Naive thymus-derived CD4-positive, alpha-beta T cell (primary cell): ENCODE measurements around the gene GRK2. TPM values are rescaled to one million over a fixed set of nuclear protein-coding genes. Genes with fewer than 3 reads are reported as not detected.

Experiments
- ATAC-seq: fragments of 150-1000 bp; cut with Tn5 transposase; 2 replicates; pipeline ENCODE4 v1.10.0; 2021; ENCODE audit warnings: mild to moderate bottlenecking, moderate library complexity
- CTCF ChIA-PET: fragments of 350-600 bp; sonication (Branson Sonifier 250); formaldehyde crosslinking; loops from one replicate; lab custom pipeline; 2021; ENCODE audit warnings: antibody characterized with exemption; lab: Charles Lee
- POLR2A ChIA-PET: fragments of 350-600 bp; sonication (Branson Sonifier 250); formaldehyde crosslinking; loops from one replicate; lab custom pipeline; 2021; ENCODE audit warnings: antibody characterized with exemption, inconsistent platforms; lab: Charles Lee
- DNase-seq, 9 donors: peaks; one replicate each; pipeline versions ENCODE4 v3.0.0 to v3.0.0-alpha.2; 2020 to 2022; ENCODE audit warnings: mixed read lengths in 1 of 9
- H3K27ac ChIP-seq: one replicate; pipeline ENCODE4 v1.7.0; 2013; ENCODE audit warnings: mild to moderate bottlenecking, low read depth, low read length, moderate library complexity
- H3K27me3 ChIP-seq, 2 donors: one replicate each; pipeline ENCODE4 v1.7.0; 2013; ENCODE audit warnings: low read length in 2 of 2, mild to moderate bottlenecking in 2 of 2, moderate library complexity in 2 of 2; ENCODE audit not compliant: control insufficient read depth in 2 of 2, insufficient read depth in 2 of 2
- H3K36me3 ChIP-seq, 3 experiments: 1 replicate in 2 of 3; 2 replicates in 1 of 3; pipeline ENCODE4 v1.7.0; 2013; ENCODE audit warnings: low read length in 3 of 3, mild to moderate bottlenecking in 3 of 3, moderate library complexity in 1 of 3; ENCODE audit not compliant: insufficient read depth in 3 of 3, control insufficient read depth in 2 of 3
- H3K4me1 ChIP-seq, 2 donors: one replicate each; pipeline ENCODE4 v1.7.0; 2013; ENCODE audit warnings: low read length in 2 of 2, mild to moderate bottlenecking in 2 of 2, moderate library complexity in 1 of 2; ENCODE audit not compliant: control insufficient read depth in 2 of 2, insufficient read depth in 2 of 2
- H3K4me3 ChIP-seq: 2 replicates; pipeline ENCODE4 v1.7.0; 2013; ENCODE audit warnings: mild to moderate bottlenecking, low read length
- H3K9me3 ChIP-seq, 3 experiments: 1 replicate in 2 of 3; 2 replicates in 1 of 3; pipeline ENCODE4 v1.7.0; 2013; ENCODE audit warnings: low read length in 3 of 3; ENCODE audit not compliant: control insufficient read depth in 2 of 3
- H3K27ac Mint-ChIP-seq, 9 donors: one replicate each; pipeline ENCODE4 v1.8.0; 2020 to 2022; ENCODE audit warnings: mixed read lengths in 9 of 9, mild to moderate bottlenecking in 8 of 9, moderate library complexity in 5 of 9, inconsistent platforms in 2 of 9
- H3K27me3 Mint-ChIP-seq, 5 donors: one replicate each; pipeline ENCODE4 v1.8.0; 2021 to 2022; ENCODE audit warnings: mixed read lengths in 5 of 5, mild to moderate bottlenecking in 1 of 5
- H3K36me3 Mint-ChIP-seq, 5 donors: one replicate each; pipeline ENCODE4 v1.8.0; 2020 to 2022; ENCODE audit warnings: mixed read lengths in 5 of 5, mild to moderate bottlenecking in 3 of 5, inconsistent platforms in 1 of 5
- H3K4me1 Mint-ChIP-seq, 7 donors: one replicate each; pipeline ENCODE4 v1.8.0; 2020 to 2022; ENCODE audit warnings: mixed read lengths in 7 of 7, mild to moderate bottlenecking in 3 of 7, inconsistent platforms in 1 of 7
- H3K4me3 Mint-ChIP-seq, 10 donors: one replicate each; pipeline ENCODE4 v1.8.0; 2020 to 2022; ENCODE audit warnings: mild to moderate bottlenecking in 10 of 10, mixed read lengths in 10 of 10, moderate library complexity in 6 of 10, inconsistent platforms in 2 of 10
- H3K9me3 Mint-ChIP-seq, 11 donors: one replicate each; pipeline ENCODE4 v1.8.0; 2020 to 2022; ENCODE audit warnings: mixed read lengths in 11 of 11, mild to moderate bottlenecking in 4 of 11, inconsistent platforms in 1 of 11, moderate library complexity in 1 of 11
- intact Hi-C, 2 donors: fragments of 100-400 bp; cut with micrococcal nuclease; formaldehyde crosslinking; loops; one replicate each; pipeline ENCODE4 v1.15.1; 2023
- polyA plus RNA-seq, 2 donors: library from polyadenylated mRNA; unstranded; fragments of 300-500 nt; fragmentation: Illumina TruSeq; gene quantifications; one replicate each; pipeline ENCODE4 v1.2.3, GENCODE V29; 2021
- total RNA-seq, 6 experiments: library from RNA in 5 of 6; stranded (reverse) in 5 of 6; gene quantifications; 1 replicate in 5 of 6; 2 replicates in 1 of 6; pipeline ENCODE4 v1.2.3 and lab custom pipeline; 2021 to 2026

Gene GRK2
- total and polyA plus RNA-seq, 7 experiments from 2014 or later: 18.5 to 399 (median 310) TPM

DNA sequence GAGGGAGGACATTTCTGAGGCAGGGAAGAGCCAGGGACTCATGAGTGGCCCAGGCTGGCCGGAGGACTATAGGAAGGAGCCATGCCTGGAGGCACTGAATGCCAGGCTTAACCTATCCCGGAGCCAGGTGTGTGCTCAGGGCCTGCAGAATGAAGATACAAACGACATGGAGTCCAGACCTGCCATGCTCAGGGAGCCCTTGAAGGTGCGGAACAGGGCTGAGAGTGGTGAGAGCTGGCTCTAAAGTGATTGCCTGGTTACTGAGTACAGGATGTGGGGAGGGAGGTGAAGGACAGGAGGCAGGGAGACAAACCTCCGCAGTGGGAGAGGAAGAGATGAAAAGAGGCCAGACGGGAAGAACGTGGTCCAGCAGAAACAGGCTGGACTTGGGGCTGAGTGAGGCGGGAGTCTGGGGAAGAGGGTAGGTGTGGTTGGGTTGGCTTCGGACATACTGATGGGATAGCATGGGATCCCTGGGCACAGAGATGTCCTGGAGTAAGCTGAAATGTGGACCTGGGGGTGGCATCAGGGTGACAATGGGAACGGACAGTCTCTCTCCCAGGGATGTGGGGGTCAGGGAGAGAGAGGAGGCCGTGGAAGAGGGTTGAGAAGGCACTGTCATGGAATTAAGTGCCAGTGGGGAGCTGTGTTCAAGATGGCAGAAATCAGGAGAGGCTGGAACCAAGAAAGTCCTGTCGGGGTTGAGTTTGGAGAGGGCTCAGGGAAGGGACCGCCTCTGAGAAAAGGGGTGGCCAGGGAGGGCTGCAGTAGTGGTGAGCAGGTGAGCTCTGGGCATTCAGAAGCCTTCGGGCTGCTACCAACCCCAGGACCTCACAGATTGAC lies 21.3 kb downstream of the GRK2 start:
- intact Hi-C loops: loop anchor here (1.0 to 5.0 kb wide), 8 partner anchors 10 to 221 kb away; partner anchors contain the start of genes CDK2AP2 (in 1 of the 2), GRK2 (in 1 of the 2) and POLD4 (in 1 of the 2)
- no peaks in the 10 kb centered on the region for H3K27me3 ChIP-seq
- Mint-ChIP-seq H3K4me3 (peak overlapping the region; percentile 76 to 98 (median 85)), H3K4me1 (peaks cover 21 to 74% (median 51%) of the 10 kb centered on the region in 7 donors), H3K27ac (peak overlapping the region; percentile 95 to 99 (median 97)), H3K36me3 (peaks cover 0 to 31% (median 8%) of the 10 kb centered on the region in 5 donors), H3K27me3 (peaks cover 0 to 2% (median 0%) of the 10 kb centered on the region in 5 donors), H3K9me3 (peaks cover 0 to 4% (median 0%) of the 10 kb centered on the region in 11 donors)
- peaks cover 19 to 59% (median 20%) of the 10 kb centered on the region in 3 experiments for H3K36me3 ChIP-seq
- H3K4me1 ChIP-seq: peaks cover 49 to 51% of the 10 kb centered on the region in 2 donors
- peak overlapping the region; percentile 81 for H3K27ac ChIP-seq
- peak overlapping the region; percentile 95 for H3K4me3 ChIP-seq
- ChIA-PET CTCF (interaction anchor here (0.9 to 3.9 kb wide), 10 partner anchors 8 to 65 kb away, joined by 3 to 24 read pairs (median 6); partner anchors contain the start of genes POLD4 and SSH3), POLR2A (interaction anchor here (0.6 to 21.3 kb wide), 15 partner anchors 9 to 1789 kb away, joined by 3 to 729 read pairs (median 9); partner anchors contain the start of genes GRK2, MALAT1, POLD4 and PTPRCAP)
- no peak for ATAC-seq
- DNase-seq: peak in 4 of 9 donors; percentile 55 to 60 (median 58)
- H3K9me3 ChIP-seq: no peaks in the 10 kb centered on the region

DNA sequence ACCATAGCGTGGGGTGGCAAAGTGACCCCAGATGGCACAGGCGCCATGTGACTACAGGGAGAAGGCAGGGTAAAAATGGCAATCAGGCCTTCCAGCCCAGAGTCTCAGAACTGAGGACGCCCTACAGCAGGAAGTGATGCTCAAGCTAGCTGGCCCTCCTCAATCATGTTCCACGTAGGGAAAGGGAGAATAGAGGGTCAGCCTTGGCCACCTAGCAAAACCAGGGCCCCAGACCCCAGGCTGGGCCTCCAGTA lies 21.9 kb downstream of the GRK2 start:
- intact Hi-C loops: loop anchor here (1.0 to 5.0 kb wide), 8 partner anchors 11 to 221 kb away; partner anchors contain the start of genes CDK2AP2 (in 1 of the 2), GRK2 (in 1 of the 2) and POLD4 (in 1 of the 2)
- peaks cover 13 to 54% (median 15%) of the 10 kb centered on the region in 3 experiments for H3K36me3 ChIP-seq
- H3K27ac ChIP-seq: peak overlapping the region; percentile 81
- DNase-seq (no peak), ATAC-seq (no peak)
- ChIA-PET POLR2A (interaction anchor here (0.6 to 21.3 kb wide), 16 partner anchors 9 to 1790 kb away, joined by 3 to 729 read pairs (median 8); partner anchors contain the start of genes GRK2, MALAT1, POLD4 and PPP1CA), CTCF (interaction anchor here (0.9 to 3.9 kb wide), 9 partner anchors 9 to 65 kb away, joined by 3 to 24 read pairs (median 7); partner anchors contain the start of genes POLD4 and SSH3)
- H3K9me3 ChIP-seq: no peaks in the 10 kb centered on the region
- peak overlapping the region; percentile 95 to 99 (median 97) for H3K27ac Mint-ChIP-seq
- H3K4me3 Mint-ChIP-seq: peak overlapping the region; percentile 76 to 98 (median 85)
- peaks cover 54 to 57% of the 10 kb centered on the region in 2 donors for H3K4me1 ChIP-seq
- H3K9me3 Mint-ChIP-seq: peaks cover 0 to 4% (median 0%) of the 10 kb centered on the region in 11 donors
- H3K4me1 Mint-ChIP-seq: peaks cover 27 to 74% (median 54%) of the 10 kb centered on the region in 7 donors
- H3K27me3 Mint-ChIP-seq: peaks cover 0 to 2% (median 0%) of the 10 kb centered on the region in 5 donors
- peak overlapping the region; percentile 95 for H3K4me3 ChIP-seq
- peaks cover 0 to 35% (median 14%) of the 10 kb centered on the region in 5 donors for H3K36me3 Mint-ChIP-seq
- no peaks in the 10 kb centered on the region for H3K27me3 ChIP-seq

DNA sequence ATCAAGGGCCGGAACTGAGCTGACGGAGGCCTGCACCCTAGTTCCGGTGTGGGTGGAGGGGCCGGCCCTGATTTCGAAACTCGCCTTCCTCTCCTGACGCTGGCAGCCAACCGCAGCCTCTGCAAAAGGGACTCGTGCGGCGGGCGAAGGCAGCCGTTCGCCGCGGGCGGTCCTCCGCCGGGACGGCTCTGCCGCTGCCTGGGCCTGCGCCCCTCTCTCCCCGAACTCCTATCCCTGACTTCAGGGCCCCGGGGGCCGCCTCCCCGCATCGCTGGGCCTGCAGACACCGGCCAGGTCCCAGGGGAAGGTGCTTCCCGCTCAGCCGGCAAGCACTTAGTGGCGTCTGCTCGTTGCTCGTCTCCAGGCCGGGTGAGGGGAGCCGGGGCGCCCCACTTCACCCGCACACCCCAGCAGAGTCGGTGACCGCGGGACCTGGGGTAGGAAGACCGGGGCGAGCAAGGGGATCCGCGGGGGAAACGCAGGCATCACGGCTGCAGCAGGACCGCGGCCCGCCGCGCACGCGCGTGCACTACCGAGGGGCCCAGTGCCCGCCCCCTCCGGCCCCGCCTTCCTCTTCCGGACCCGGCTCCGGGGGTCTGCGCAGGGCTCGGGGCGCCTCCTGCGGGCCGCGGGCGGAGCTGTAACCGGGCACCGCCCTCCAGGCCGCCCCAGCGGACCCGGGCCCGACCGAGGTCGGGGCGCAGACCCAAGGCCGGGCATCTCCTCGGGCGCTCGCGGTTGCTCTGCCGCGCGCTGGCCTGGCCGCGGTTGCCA lies 22.4 kb downstream of the GRK2 start:
- H3K9me3 ChIP-seq: no peaks in the 10 kb centered on the region
- H3K36me3 ChIP-seq: peaks cover 8 to 49% (median 9%) of the 10 kb centered on the region in 3 experiments
- peaks cover 54 to 60% of the 10 kb centered on the region in 2 donors for H3K4me1 ChIP-seq
- H3K4me3 Mint-ChIP-seq: peak overlapping the region; percentile 76 to 98 (median 85)
- peaks cover 29 to 73% (median 57%) of the 10 kb centered on the region in 7 donors for H3K4me1 Mint-ChIP-seq
- H3K27ac ChIP-seq: peak overlapping the region; percentile 81
- H3K9me3 Mint-ChIP-seq: peaks cover 0 to 4% (median 0%) of the 10 kb centered on the region in 11 donors
- peaks cover 0 to 2% (median 0%) of the 10 kb centered on the region in 5 donors for H3K27me3 Mint-ChIP-seq
- intact Hi-C loops: loop anchor here (1.0 to 5.0 kb wide), 9 partner anchors 11 to 220 kb away; partner anchors contain the start of genes CDK2AP2 (in 1 of the 2), GRK2 (in 1 of the 2), POLD4 (in 1 of the 2) and SSH3 (in 1 of the 2)
- DNase-seq (peak; percentile 84 to 94 (median 91)), ATAC-seq (peak; percentile 82)
- peaks cover 0 to 37% (median 15%) of the 10 kb centered on the region in 5 donors for H3K36me3 Mint-ChIP-seq
- CTCF ChIA-PET: interaction anchor here (0.9 to 3.9 kb wide), 11 partner anchors 9 to 64 kb away, joined by 3 to 24 read pairs (median 7); partner anchors contain the start of genes POLD4 and SSH3
- POLR2A ChIA-PET: interaction anchor here (0.6 to 21.3 kb wide), 18 partner anchors 8 to 1790 kb away, joined by 3 to 729 read pairs (median 7); partner anchors contain the start of genes GRK2, MALAT1, POLD4 and PPP1CA
- H3K4me3 ChIP-seq: peak overlapping the region; percentile 95
- H3K27me3 ChIP-seq: no peaks in the 10 kb centered on the region
- H3K27ac Mint-ChIP-seq: peak overlapping the region; percentile 95 to 99 (median 97)

DNA sequence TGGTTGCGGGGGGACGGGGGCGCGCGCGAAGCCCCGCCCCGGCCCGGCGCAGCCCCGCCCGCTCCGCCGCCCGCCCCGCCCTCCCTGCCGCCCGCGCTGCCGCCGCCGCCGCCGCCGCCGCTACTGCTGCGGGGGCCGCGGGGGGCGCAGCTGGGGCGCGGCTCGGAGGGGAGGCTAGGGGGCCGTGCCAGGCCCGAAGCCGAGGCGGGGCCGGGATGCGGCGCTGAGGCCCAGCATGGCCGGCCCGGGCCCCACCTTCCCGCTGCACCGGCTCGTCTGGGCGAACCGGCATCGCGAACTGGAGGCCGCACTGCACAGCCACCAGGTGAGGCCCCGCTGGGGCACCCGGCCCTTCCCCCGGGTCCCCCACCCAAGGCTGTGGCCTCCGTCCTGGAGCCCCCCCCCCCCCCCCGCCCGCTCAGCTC lies 23.0 kb downstream of the GRK2 start, which contains the start of gene ANKRD13D:
TSS of gene ANKRD13D (plus strand) at position 78 of the 425 bp plus-strand sequence. CDS start at position 236, 158 bp downstream.
- H3K4me1 Mint-ChIP-seq: peaks cover 29 to 72% (median 58%) of the 10 kb centered on the region in 7 donors
- Histone ChIP-seq H3K27ac (peak within 1 kb of the TSS; percentile 81), H3K9me3 (no peaks in the 10 kb centered on the region), H3K36me3 (peaks cover 2 to 48% (median 4%) of the 10 kb centered on the region in 3 experiments), H3K4me3 (peak within 1 kb of the TSS; percentile 95), H3K4me1 (peaks cover 54 to 60% of the 10 kb centered on the region in 2 donors), H3K27me3 (no peaks in the 10 kb centered on the region)
- peak; percentile 65 for ATAC-seq
- POLR2A ChIA-PET: interaction anchor here (1.0 to 21.3 kb wide), 11 partner anchors 14 to 112 kb away, joined by 3 to 729 read pairs (median 14); partner anchors contain the start of genes GRK2, POLD4, PPP1CA and SSH3
- peak in 1 of 9 donors; percentile 45 for DNase-seq
- intact Hi-C loops: loop anchor here (1.0 to 5.0 kb wide), 4 partner anchors 14 to 220 kb away; partner anchors contain the start of genes CDK2AP2 (in 1 of the 2), GRK2 (in 1 of the 2), POLD4 (in 1 of the 2) and SSH3 (in 1 of the 2)
- peaks cover 0 to 2% (median 0%) of the 10 kb centered on the region in 5 donors for H3K27me3 Mint-ChIP-seq
- CTCF ChIA-PET: interaction anchor here (0.9 to 3.9 kb wide), 7 partner anchors 13 to 57 kb away, joined by 3 to 24 read pairs (median 7); no protein-coding TSS in a partner anchor
- peaks cover 0 to 40% (median 20%) of the 10 kb centered on the region in 5 donors for H3K36me3 Mint-ChIP-seq
- peaks cover 0 to 4% (median 0%) of the 10 kb centered on the region in 11 donors for H3K9me3 Mint-ChIP-seq
- peak within 1 kb of the TSS; percentile 83 to 98 (median 91) for H3K4me3 Mint-ChIP-seq
- peak within 1 kb of the TSS; percentile 95 to 99 (median 97) for H3K27ac Mint-ChIP-seq
